GM19025 (cell line): ENCODE results near the gene CNOT6.
"Not testable (repeated sequence)": the region's sequence is repeated elsewhere in the genome, so short reads cannot be mapped to it uniquely, and the experiment has no call there.

Experiments
- ATAC-seq: cut with Tn5 transposase; IDR thresholded peaks from one replicate; pipeline ENCODE4 v1.9.1; 2021; ENCODE audit warnings: mild to moderate bottlenecking, low read depth, moderate library complexity; ENCODE audit not compliant: unreplicated experiment

CNOT6 gene

GRCh38 chr5:180494060-180494509, at the start of gene CNOT6:
Gene CNOT6, plus strand, starts transcription at chr5:180494379. Its CDS starts 34,898 bp downstream, at chr5:180529277.
- peak; percentile 94 for ATAC-seq

DNA sequence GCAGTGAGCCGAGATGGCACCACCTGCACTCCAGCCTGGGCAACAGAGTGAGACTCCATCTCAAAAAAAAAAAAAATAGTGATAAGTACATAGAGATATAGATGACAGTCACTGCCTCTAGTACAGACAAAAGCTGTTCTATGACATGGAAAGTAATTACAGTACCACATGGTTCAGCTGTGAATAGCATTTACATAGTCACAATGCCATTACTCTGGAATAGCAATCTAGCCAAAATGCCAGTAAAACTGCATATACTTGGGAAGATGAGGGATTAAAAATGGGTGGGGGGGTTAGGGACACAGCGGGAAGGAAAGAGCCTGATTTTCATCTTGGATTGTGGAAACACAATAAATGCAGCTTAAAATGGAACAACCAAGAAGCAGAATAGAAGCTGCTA, 39.4 kb upstream of the CNOT6 start:
- no peak for ATAC-seq

DNA sequence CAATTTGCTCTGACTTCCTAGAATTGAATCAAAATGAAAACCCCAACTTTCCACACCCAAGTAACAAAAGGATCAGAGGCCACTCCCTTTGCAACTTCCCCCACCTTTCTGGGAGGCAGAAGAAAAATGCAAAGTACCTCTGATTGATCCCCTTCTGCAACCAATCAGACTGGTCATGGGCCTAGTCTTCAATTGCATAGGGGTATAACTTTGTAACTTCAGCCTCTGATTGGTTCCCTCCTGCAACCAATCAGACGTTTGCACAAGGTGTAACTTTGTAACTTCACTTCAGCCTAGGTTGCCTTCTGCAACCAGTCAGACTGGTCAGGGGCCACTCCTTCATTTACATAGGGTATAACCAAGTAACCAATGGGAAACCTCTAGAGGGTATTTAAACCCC, 38.3 kb upstream of the CNOT6 start:
- ATAC-seq: no peak

- ATAC-seq: no peak
Observed at GRCh38 chr5:180456792-180457191, 37.4 kb upstream of the CNOT6 start.

GRCh38 chr5:180458852-180459673, 35.1 kb upstream of the CNOT6 start:
- not testable (repeated sequence) for ATAC-seq

GRCh38 chr5:180459674-180460142, 34.5 kb upstream of the CNOT6 start:
- ATAC-seq: not testable (repeated sequence)

GRCh38 chr5:180460834-180461233, 33.3 kb upstream of the CNOT6 start:
- no peak for ATAC-seq

GRCh38 chr5:180461303-180461702, 32.9 kb upstream of the CNOT6 start:
- no peak for ATAC-seq

- ATAC-seq: no peak
Observed at GRCh38 chr5:180463216-180463900, 30.8 kb upstream of the CNOT6 start.

DNA sequence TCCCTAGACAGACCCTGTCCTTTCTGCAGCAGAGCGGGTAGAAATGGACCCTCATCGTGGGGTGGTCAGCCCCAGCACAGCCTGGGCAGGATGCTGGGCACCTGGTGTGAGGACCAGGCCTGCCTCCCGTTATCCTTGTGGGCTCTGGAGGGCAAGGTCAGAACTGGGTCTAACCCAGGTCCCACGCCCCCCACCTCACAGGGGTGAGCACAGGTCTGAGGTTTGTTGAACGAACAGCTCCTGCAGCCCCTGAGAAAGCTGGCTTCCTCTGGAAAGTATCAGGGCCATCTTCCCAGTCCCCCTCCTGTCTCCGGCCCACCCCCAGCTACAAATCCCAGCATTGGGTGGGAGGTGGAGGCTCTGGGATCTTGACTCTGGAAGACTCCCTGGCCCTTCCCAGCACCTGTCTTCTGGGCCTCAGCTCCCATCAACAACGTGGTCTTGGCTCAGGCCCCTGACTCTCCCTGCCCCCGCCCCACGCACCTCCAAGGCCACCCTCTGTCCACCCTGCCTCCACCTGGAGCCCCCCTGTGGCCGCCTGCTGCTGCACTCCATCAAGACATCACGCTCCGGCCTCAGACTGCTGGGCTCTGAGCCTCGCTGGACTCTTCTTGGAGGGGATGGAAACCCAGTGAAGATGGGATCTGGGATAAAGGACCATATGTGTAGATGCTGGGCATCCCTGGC, 30.1 kb upstream of the CNOT6 start:
- no peak for ATAC-seq

- no peak for ATAC-seq
Observed at GRCh38 chr5:180464603-180464970, 29.6 kb upstream of the CNOT6 start.

- not testable (repeated sequence) for ATAC-seq
Observed at GRCh38 chr5:180465052-180465451, 29.1 kb upstream of the CNOT6 start.

- no peak for ATAC-seq
Observed at GRCh38 chr5:180466316-180466715, 27.9 kb upstream of the CNOT6 start.

GRCh38 chr5:180467028-180467975, 26.9 kb upstream of the CNOT6 start:
- ATAC-seq: no peak

GRCh38 chr5:180467989-180468731, 26.0 kb upstream of the CNOT6 start:
- no peak for ATAC-seq

GRCh38 chr5:180468732-180469585, 25.2 kb upstream of the CNOT6 start:
- no peak for ATAC-seq

DNA sequence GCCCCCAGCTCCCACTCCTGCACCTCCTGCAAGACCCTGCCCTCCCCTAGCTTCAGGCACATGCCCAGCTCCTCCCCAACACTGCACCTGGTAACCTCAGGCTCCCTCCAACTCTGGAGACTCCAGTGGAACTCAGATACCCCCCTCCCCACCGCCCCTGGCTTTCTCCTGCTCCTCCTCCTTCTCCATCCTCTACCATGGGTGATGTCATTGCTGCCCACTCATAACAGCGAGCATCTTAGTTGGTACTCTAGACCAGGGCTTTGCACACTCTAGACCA, 24.7 kb upstream of the CNOT6 start:
- ATAC-seq: no peak

DNA sequence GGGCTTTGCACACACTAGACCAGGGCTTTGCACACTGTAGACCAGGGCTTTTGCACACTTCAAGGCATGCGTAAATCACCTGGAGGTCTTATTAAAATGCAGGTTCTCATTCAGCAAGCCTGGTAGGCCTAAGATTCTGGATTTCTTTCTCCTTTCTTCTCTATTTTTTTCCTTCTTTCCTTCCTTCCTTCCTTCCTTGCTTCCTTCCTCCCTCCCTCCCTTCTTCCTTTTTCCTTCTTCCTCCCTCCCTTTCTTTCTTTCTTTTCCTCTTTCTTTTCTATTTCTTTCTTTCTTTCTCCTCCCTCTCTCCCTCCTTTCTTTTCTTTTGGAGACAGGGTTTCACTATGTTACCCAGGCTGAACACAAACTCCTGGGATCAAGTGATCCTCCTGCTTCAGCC, 24.3 kb upstream of the CNOT6 start:
- no peak for ATAC-seq

- no peak for ATAC-seq
Observed at GRCh38 chr5:180470361-180470760, 23.8 kb upstream of the CNOT6 start.
